H1 (cell line): ENCODE measurements around the gene SCG5.

Experiments used
- CREB1 ChIP-seq: IDR thresholded peaks from 2 replicates; pipeline ENCODE4 v1.6.1; 2012; ENCODE audit warnings: inconsistent platforms
- JUND ChIP-seq: IDR thresholded peaks from 2 replicates; pipeline ENCODE4 v1.6.1; 2011; ENCODE audit warnings: mild to moderate bottlenecking, improper control_type of control experiment, low read length
- KDM1A ChIP-seq: fragments of 200-600, 300-600 bp; sonication (generic); IDR thresholded peaks from 2 replicates; pipeline ENCODE4 v1.7.1; 2016; ENCODE audit warnings: mild to moderate bottlenecking, low read length, borderline replicate concordance

GRCh38 chr15:32739522-32740063 lies 98.1 kb downstream of the SCG5 start:
- no peak for TF ChIP-seq CREB1
- no peak for TF ChIP-seq JUND
- TF ChIP-seq KDM1A: no peak
